BLaER1 (cell line): Measurements from ENCODE around the gene RBMS1.

ENCODE experiments used
- H3K27ac ChIP-seq: shearing (Covaris generic); formaldehyde crosslinking; 2 replicates; pipeline ENCODE4 v1.8.1; 2022
- H3K27me3 ChIP-seq: shearing (Covaris generic); formaldehyde crosslinking; 2 replicates; pipeline ENCODE4 v1.8.1; 2022
- H3K36me3 ChIP-seq: shearing (Covaris generic); formaldehyde crosslinking; 2 replicates; pipeline ENCODE4 v1.8.1; 2022
- H3K4me1 ChIP-seq: shearing (Covaris generic); formaldehyde crosslinking; 2 replicates; pipeline ENCODE4 v1.8.1; 2022
- H3K4me2 ChIP-seq: shearing (Covaris generic); formaldehyde crosslinking; 2 replicates; pipeline ENCODE4 v1.8.1; 2022
- H3K4me3 ChIP-seq: shearing (Covaris generic); formaldehyde crosslinking; 2 replicates; pipeline ENCODE4 v1.8.1; 2022
- H3K9ac ChIP-seq: shearing (Covaris generic); formaldehyde crosslinking; 2 replicates; pipeline ENCODE4 v1.8.1; 2022
- H3K9me3 ChIP-seq: shearing (Covaris generic); formaldehyde crosslinking; 2 replicates; pipeline ENCODE4 v1.8.1; 2022
- H4K20me1 ChIP-seq: shearing (Covaris generic); formaldehyde crosslinking; 2 replicates; pipeline ENCODE4 v1.8.1; 2022
- Cebpa-rat ChIP-seq: shearing (Covaris generic); IDR thresholded peaks from 2 replicates; pipeline ENCODE4 v1.8.1; 2022

RBMS1 gene

GRCh38 chr2:160292225-160292624, 201.4 kb downstream of the RBMS1 start:
- Histone ChIP-seq H3K4me2 (no peak overlapping the region), H3K4me3 (no peak overlapping the region), H3K4me1 (no peaks in the 10 kb centered on the region), H3K27me3 (no peaks in the 10 kb centered on the region), H3K36me3 (peaks cover 42% of the 10 kb centered on the region), H3K27ac (no peak overlapping the region), H3K9me3 (no peaks in the 10 kb centered on the region), H3K9ac (no peak overlapping the region), H4K20me1 (no peaks in the 10 kb centered on the region)
- no peak for TF ChIP-seq Cebpa-rat

- Histone ChIP-seq H3K4me1 (no peaks in the 10 kb centered on the region), H3K9ac (no peak overlapping the region), H3K36me3 (peaks cover 40% of the 10 kb centered on the region), H4K20me1 (no peaks in the 10 kb centered on the region), H3K4me2 (no peak overlapping the region), H3K9me3 (no peaks in the 10 kb centered on the region), H3K27me3 (no peaks in the 10 kb centered on the region), H3K27ac (no peak overlapping the region), H3K4me3 (no peak overlapping the region)
- TF ChIP-seq Cebpa-rat: no peak
Measured at GRCh38 chr2:160291382-160291781, 202.2 kb downstream of the RBMS1 start.

GRCh38 chr2:160290598-160290997, 203.0 kb downstream of the RBMS1 start:
- H3K4me1 ChIP-seq: no peaks in the 10 kb centered on the region
- H3K9me3 ChIP-seq: no peaks in the 10 kb centered on the region
- TF ChIP-seq Cebpa-rat: no peak
- peaks cover 45% of the 10 kb centered on the region for H3K36me3 ChIP-seq
- H3K4me3 ChIP-seq: no peak overlapping the region
- H3K27ac ChIP-seq: no peak overlapping the region
- no peak overlapping the region for H3K9ac ChIP-seq
- no peaks in the 10 kb centered on the region for H3K27me3 ChIP-seq
- H4K20me1 ChIP-seq: no peaks in the 10 kb centered on the region
- H3K4me2 ChIP-seq: no peak overlapping the region

- Histone ChIP-seq H3K27me3 (no peaks in the 10 kb centered on the region), H3K27ac (no peak overlapping the region), H3K9ac (no peak overlapping the region), H3K4me2 (no peak overlapping the region), H3K9me3 (no peaks in the 10 kb centered on the region), H4K20me1 (no peaks in the 10 kb centered on the region), H3K36me3 (peaks cover 49% of the 10 kb centered on the region), H3K4me1 (no peaks in the 10 kb centered on the region), H3K4me3 (no peak overlapping the region)
- no peak for TF ChIP-seq Cebpa-rat
Measured at GRCh38 chr2:160289831-160290230, 203.8 kb downstream of the RBMS1 start.

GRCh38 chr2:160289126-160289525, 204.5 kb downstream of the RBMS1 start:
- no peak overlapping the region for H3K4me3 ChIP-seq
- no peak overlapping the region for H3K9ac ChIP-seq
- H3K4me2 ChIP-seq: no peak overlapping the region
- H3K27me3 ChIP-seq: no peaks in the 10 kb centered on the region
- peaks cover 51% of the 10 kb centered on the region for H3K36me3 ChIP-seq
- no peaks in the 10 kb centered on the region for H3K9me3 ChIP-seq
- H3K27ac ChIP-seq: no peak overlapping the region
- no peaks in the 10 kb centered on the region for H3K4me1 ChIP-seq
- H4K20me1 ChIP-seq: no peaks in the 10 kb centered on the region
- TF ChIP-seq Cebpa-rat: no peak

- no peak for TF ChIP-seq Cebpa-rat
- Histone ChIP-seq H4K20me1 (no peaks in the 10 kb centered on the region), H3K36me3 (peaks cover 52% of the 10 kb centered on the region), H3K4me2 (no peak overlapping the region), H3K9me3 (no peaks in the 10 kb centered on the region), H3K9ac (no peak overlapping the region), H3K27me3 (no peaks in the 10 kb centered on the region), H3K4me1 (no peaks in the 10 kb centered on the region), H3K27ac (no peak overlapping the region), H3K4me3 (no peak overlapping the region)
Measured at GRCh38 chr2:160288324-160288723, 205.3 kb downstream of the RBMS1 start.

- H3K9me3 ChIP-seq: no peaks in the 10 kb centered on the region
- H3K36me3 ChIP-seq: peaks cover 50% of the 10 kb centered on the region
- H3K27ac ChIP-seq: no peak overlapping the region
- H3K4me2 ChIP-seq: no peak overlapping the region
- TF ChIP-seq Cebpa-rat: no peak
- H3K27me3 ChIP-seq: no peaks in the 10 kb centered on the region
- H3K4me1 ChIP-seq: no peaks in the 10 kb centered on the region
- no peaks in the 10 kb centered on the region for H4K20me1 ChIP-seq
- H3K4me3 ChIP-seq: no peak overlapping the region
- no peak overlapping the region for H3K9ac ChIP-seq
Measured at GRCh38 chr2:160287476-160287875, 206.1 kb downstream of the RBMS1 start.

- TF ChIP-seq Cebpa-rat: no peak
Measured at GRCh38 chr2:160286551-160286950, 207.1 kb downstream of the RBMS1 start.

GRCh38 chr2:160283675-160284074, 209.9 kb downstream of the RBMS1 start:
- Histone ChIP-seq H3K36me3 (peaks cover 67% of the 10 kb centered on the region), H3K9ac (no peak overlapping the region), H3K27ac (no peak overlapping the region), H3K4me2 (no peak overlapping the region), H3K4me1 (no peaks in the 10 kb centered on the region), H4K20me1 (no peaks in the 10 kb centered on the region), H3K4me3 (no peak overlapping the region), H3K9me3 (no peaks in the 10 kb centered on the region), H3K27me3 (no peaks in the 10 kb centered on the region)
- TF ChIP-seq Cebpa-rat: no peak

More at GRCh38 chr2:160286551-160286950, 207.1 kb downstream of the RBMS1 start:
- Histone ChIP-seq H3K4me1 (no peaks in the 10 kb centered on the region), H3K4me2 (no peak overlapping the region), H3K27me3 (no peaks in the 10 kb centered on the region), H3K27ac (no peak overlapping the region), H3K9me3 (no peaks in the 10 kb centered on the region), H3K36me3 (peaks cover 58% of the 10 kb centered on the region), H3K4me3 (no peak overlapping the region), H3K9ac (no peak overlapping the region), H4K20me1 (no peaks in the 10 kb centered on the region)

GRCh38 chr2:160282063-160282580, 211.5 kb downstream of the RBMS1 start:
- Histone ChIP-seq H3K27me3 (no peaks in the 10 kb centered on the region), H4K20me1 (no peaks in the 10 kb centered on the region), H3K4me1 (no peaks in the 10 kb centered on the region), H3K4me2 (no peak overlapping the region), H3K27ac (no peak overlapping the region), H3K9ac (no peak overlapping the region), H3K9me3 (no peaks in the 10 kb centered on the region), H3K4me3 (no peak overlapping the region), H3K36me3 (peaks cover 82% of the 10 kb centered on the region)
- no peak for TF ChIP-seq Cebpa-rat

- no peak overlapping the region for H3K27ac ChIP-seq
- peaks cover 85% of the 10 kb centered on the region for H3K36me3 ChIP-seq
- H3K4me2 ChIP-seq: no peak overlapping the region
Measured at GRCh38 chr2:160281213-160281612, 212.4 kb downstream of the RBMS1 start.

More at GRCh38 chr2:160281213-160281612, 212.4 kb downstream of the RBMS1 start:
- Histone ChIP-seq H3K9ac (no peak overlapping the region), H3K27me3 (no peaks in the 10 kb centered on the region), H4K20me1 (no peaks in the 10 kb centered on the region), H3K4me3 (no peak overlapping the region), H3K9me3 (no peaks in the 10 kb centered on the region), H3K4me1 (no peaks in the 10 kb centered on the region)
- TF ChIP-seq Cebpa-rat: no peak
